ENCODE measurements around the gene STON1.
A peak's percentile ranks its signal among the peaks of the same experiment; 100 is the strongest.
"Not testable (repeated sequence)": the region's sequence is repeated elsewhere in the genome, so short reads cannot be mapped to it uniquely, and the experiment has no call there.

STON1 gene

GRCh38 chr2:48578313-48578712 lies 48.4 kb downstream of the STON1 start:
- no peak for FAIRE-seq

GRCh38 chr2:48583961-48584360 lies 54.0 kb downstream of the STON1 start:
- no peak for FAIRE-seq

GRCh38 chr2:48584551-48584950 lies 54.6 kb downstream of the STON1 start:
- no peak for FAIRE-seq

- FAIRE-seq, result no peak
Measured at GRCh38 chr2:48586433-48586832, 56.5 kb downstream of the STON1 start.

- no peak for FAIRE-seq
Measured at GRCh38 chr2:48587560-48587959, 57.6 kb downstream of the STON1 start.

- FAIRE-seq, result no peak
Measured at GRCh38 chr2:48587961-48588360, 58.0 kb downstream of the STON1 start.

- FAIRE-seq, result no peak
Measured at GRCh38 chr2:48588745-48589144, 58.8 kb downstream of the STON1 start.

GRCh38 chr2:48589170-48589767 lies 59.3 kb downstream of the STON1 start:
- peak; percentile 78 for FAIRE-seq

- no peak for FAIRE-seq
Measured at GRCh38 chr2:48590017-48590416, 60.1 kb downstream of the STON1 start.

GRCh38 chr2:48592067-48592466 lies 62.1 kb downstream of the STON1 start:
- no peak for FAIRE-seq

- FAIRE-seq, result not testable (repeated sequence)
Measured at GRCh38 chr2:48596751-48597150, 66.8 kb downstream of the STON1 start.

GRCh38 chr2:48597492-48597891 lies 67.5 kb downstream of the STON1 start:
- FAIRE-seq, result no peak

- FAIRE-seq, result peak; percentile 90
Measured at GRCh38 chr2:48600204-48600813, 70.4 kb downstream of the STON1 start.

GRCh38 chr2:48600917-48601316 lies 71.0 kb downstream of the STON1 start:
- no peak for FAIRE-seq

GRCh38 chr2:48601349-48601748 lies 71.4 kb downstream of the STON1 start:
- FAIRE-seq, result no peak

GRCh38 chr2:48605482-48606175 lies 75.7 kb downstream of the STON1 start:
- no peak for FAIRE-seq

- FAIRE-seq, result no peak
Measured at GRCh38 chr2:48607307-48608014, 77.5 kb downstream of the STON1 start.

- no peak for FAIRE-seq
Measured at GRCh38 chr2:48613211-48613610, 83.3 kb downstream of the STON1 start.

GRCh38 chr2:48614581-48614980 lies 84.6 kb downstream of the STON1 start:
- not testable (repeated sequence) for FAIRE-seq

- FAIRE-seq, result no peak
Measured at GRCh38 chr2:48617618-48618017, 87.7 kb downstream of the STON1 start, which contains the start of gene GTF2A1L. GTF2A1L (plus strand) TSS chr2:48617856; CDS start chr2:48617875, 19 bp downstream.

- FAIRE-seq, result no peak
Measured at GRCh38 chr2:48619526-48619925, 89.6 kb downstream of the STON1 start.

- FAIRE-seq, result no peak
Measured at GRCh38 chr2:48620604-48621003, 90.7 kb downstream of the STON1 start.

- peak; percentile 84 for FAIRE-seq
Measured at GRCh38 chr2:48622691-48623090, 92.7 kb downstream of the STON1 start.

GRCh38 chr2:48624696-48625095 lies 94.7 kb downstream of the STON1 start:
- no peak for FAIRE-seq
